ENCODE data around the gene RTL9.

The RTL9 gene

DNA sequence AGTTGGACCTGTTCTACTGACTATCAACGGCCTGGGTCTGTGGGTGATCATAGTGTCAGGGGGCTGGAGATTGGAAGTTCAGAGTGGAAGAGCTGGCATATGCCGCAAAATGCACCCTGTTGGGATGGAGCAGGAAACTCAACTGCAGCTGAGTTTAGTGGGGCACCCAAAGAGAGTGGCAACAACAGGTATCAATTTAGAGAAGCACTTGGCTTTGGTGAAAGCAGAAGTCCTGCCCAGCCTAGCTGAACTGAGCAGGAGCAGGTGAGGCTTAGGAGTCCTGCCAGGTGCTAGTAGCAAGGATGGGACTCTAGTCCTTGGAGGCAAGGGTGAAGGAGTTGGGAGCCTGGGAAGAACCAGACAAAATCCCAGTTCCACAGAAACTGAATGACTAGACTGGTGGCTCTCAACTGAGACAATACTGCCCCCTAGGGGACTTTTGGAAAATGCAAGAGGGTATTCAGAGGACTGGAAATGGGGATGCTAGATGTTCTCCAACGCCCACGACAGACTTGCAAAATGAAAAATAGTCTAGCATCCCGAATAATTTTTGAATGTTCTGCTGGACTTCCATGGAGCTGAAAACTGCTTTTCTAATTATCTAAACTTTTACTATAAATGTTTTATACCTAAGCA is 49.4 kb downstream of the RTL9 start:
- peak; percentile 48 for DNase-seq
